Tibial nerve (tissue), 3 donors: Measurements from ENCODE around the gene ATG7.

Experiments
- CTCF ChIP-seq, 5 experiments: fragments of 200-600 bp in 3 of 5; fragments of 450-650 bp in 2 of 5; sonication (generic) in 3 of 5; IDR thresholded peaks; one replicate each; pipeline ENCODE4 v1.5.1; 2016 to 2019; ENCODE audit warnings: antibody characterized with exemption in 5 of 5, mild to moderate bottlenecking in 3 of 5, moderate library complexity in 2 of 5
- POLR2A ChIP-seq, 2 donors: fragments of 450-650 bp; IDR thresholded peaks; one replicate each; pipeline ENCODE4 v1.6.1; 2017; ENCODE audit warnings: antibody characterized with exemption in 2 of 2, mild to moderate bottlenecking in 2 of 2, moderate library complexity in 2 of 2

GRCh38 chr3:11282250-11283138 lies 10.3 kb downstream of the ATG7 start:
- TF ChIP-seq CTCF (IDR thresholded peaks at IDR 0.05) (no peak), POLR2A (IDR thresholded peaks at IDR 0.05) (no peak)
